BE2C (cell line): ENCODE measurements around the gene C1orf167.

ENCODE experiments used
- DNase-seq: peaks from one replicate; pipeline ENCODE4 v3.0.0-alpha.2; 2020
- H3K27me3 ChIP-seq: fragments of 250-450 bp; sonication (Bioruptor Pico); 2 replicates; pipeline ENCODE4 v1.5.1; 2020; ENCODE audit warnings: mild to moderate bottlenecking
- H3K36me3 ChIP-seq: fragments of 250-450 bp; sonication (Bioruptor Pico); 2 replicates; pipeline ENCODE4 v1.5.1; 2020; ENCODE audit warnings: mild to moderate bottlenecking
- H3K4me1 ChIP-seq: fragments of 250-450 bp; sonication (Bioruptor Pico); 2 replicates; pipeline ENCODE4 v1.5.1; 2020
- H3K4me3 ChIP-seq: 2 replicates; pipeline ENCODE4 v1.5.1; 2011; ENCODE audit warnings: low read depth, low read length
- H3K9me3 ChIP-seq: fragments of 250-450 bp; sonication (Bioruptor Pico); 2 replicates; pipeline ENCODE4 v1.5.1; 2020
- TF ChIP-seq, protein P1 (sequence below): IDR thresholded peaks from 2 replicates; pipeline ENCODE4 v1.5.1; 2012; ENCODE audit warnings: mild to moderate bottlenecking, low read depth, low read length

C1orf167 gene

GRCh38 chr1:11826946-11827345, 65.0 kb downstream of the C1orf167 start:
- TF ChIP-seq, protein P1, sequence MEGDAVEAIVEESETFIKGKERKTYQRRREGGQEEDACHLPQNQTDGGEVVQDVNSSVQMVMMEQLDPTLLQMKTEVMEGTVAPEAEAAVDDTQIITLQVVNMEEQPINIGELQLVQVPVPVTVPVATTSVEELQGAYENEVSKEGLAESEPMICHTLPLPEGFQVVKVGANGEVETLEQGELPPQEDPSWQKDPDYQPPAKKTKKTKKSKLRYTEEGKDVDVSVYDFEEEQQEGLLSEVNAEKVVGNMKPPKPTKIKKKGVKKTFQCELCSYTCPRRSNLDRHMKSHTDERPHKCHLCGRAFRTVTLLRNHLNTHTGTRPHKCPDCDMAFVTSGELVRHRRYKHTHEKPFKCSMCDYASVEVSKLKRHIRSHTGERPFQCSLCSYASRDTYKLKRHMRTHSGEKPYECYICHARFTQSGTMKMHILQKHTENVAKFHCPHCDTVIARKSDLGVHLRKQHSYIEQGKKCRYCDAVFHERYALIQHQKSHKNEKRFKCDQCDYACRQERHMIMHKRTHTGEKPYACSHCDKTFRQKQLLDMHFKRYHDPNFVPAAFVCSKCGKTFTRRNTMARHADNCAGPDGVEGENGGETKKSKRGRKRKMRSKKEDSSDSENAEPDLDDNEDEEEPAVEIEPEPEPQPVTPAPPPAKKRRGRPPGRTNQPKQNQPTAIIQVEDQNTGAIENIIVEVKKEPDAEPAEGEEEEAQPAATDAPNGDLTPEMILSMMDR, result no peak
- no peaks in the 10 kb centered on the region for H3K36me3 ChIP-seq

DNA sequence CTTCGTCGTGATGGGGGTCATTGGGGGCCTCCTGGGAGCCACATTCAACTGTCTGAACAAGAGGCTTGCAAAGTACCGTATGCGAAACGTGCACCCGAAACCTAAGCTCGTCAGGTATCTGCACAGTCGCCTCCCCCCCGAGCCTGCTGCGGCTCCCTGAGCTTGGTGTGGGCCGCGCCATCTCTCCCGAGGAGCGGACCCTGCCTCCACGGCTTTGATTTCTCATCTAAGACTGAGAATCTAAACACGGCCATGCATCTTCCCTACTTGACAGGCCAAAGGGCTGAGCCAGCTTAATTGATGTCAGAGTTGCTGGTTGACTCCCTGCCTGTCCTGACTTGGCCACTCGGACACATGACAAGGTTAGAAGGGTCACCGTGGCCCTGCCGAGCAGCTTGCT, 66.5 kb downstream of the C1orf167 start:
- Histone ChIP-seq H3K4me3 (no peak overlapping the region), H3K9me3 (no peaks in the 10 kb centered on the region), H3K4me1 (no peaks in the 10 kb centered on the region), H3K27me3 (no peaks in the 10 kb centered on the region), H3K36me3 (no peaks in the 10 kb centered on the region)
- no peak for DNase-seq
- TF ChIP-seq, protein P1, result no peak

More at GRCh38 chr1:11826946-11827345, 65.0 kb downstream of the C1orf167 start:
- no peaks in the 10 kb centered on the region for H3K9me3 ChIP-seq
- H3K4me3 ChIP-seq, result no peak overlapping the region
- no peaks in the 10 kb centered on the region for H3K4me1 ChIP-seq
- no peaks in the 10 kb centered on the region for H3K27me3 ChIP-seq
- DNase-seq, result no peak

- Histone ChIP-seq H3K36me3 (0 out of 2 replicates have a peak, but pooled peaks cover 3% of the 10 kb centered on the region), H3K27me3 (no peaks in the 10 kb centered on the region), H3K4me3 (no peak overlapping the region), H3K9me3 (no peaks in the 10 kb centered on the region), H3K4me1 (no peaks in the 10 kb centered on the region)
- TF ChIP-seq, protein P1, result no peak
- DNase-seq, result no peak
Measured at GRCh38 chr1:11831945-11832725, 70.1 kb downstream of the C1orf167 start.

- H3K4me3 ChIP-seq, result no peak overlapping the region
- H3K36me3 ChIP-seq, result peaks cover 7% of the 10 kb centered on the region; the same call in 1 of the 2 replicates
- no peak for DNase-seq
- no peaks in the 10 kb centered on the region for H3K27me3 ChIP-seq
- H3K9me3 ChIP-seq, result no peaks in the 10 kb centered on the region
- TF ChIP-seq, protein P1, result no peak
- no peaks in the 10 kb centered on the region for H3K4me1 ChIP-seq
Measured at GRCh38 chr1:11833497-11833896, 71.5 kb downstream of the C1orf167 start.

GRCh38 chr1:11833900-11834299, 71.9 kb downstream of the C1orf167 start:
- Histone ChIP-seq H3K36me3 (peaks cover 7% of the 10 kb centered on the region; the same call in 1 of the 2 replicates), H3K4me3 (no peak overlapping the region), H3K9me3 (no peaks in the 10 kb centered on the region), H3K4me1 (no peaks in the 10 kb centered on the region), H3K27me3 (no peaks in the 10 kb centered on the region)
- no peak for DNase-seq
- TF ChIP-seq, protein P1, result no peak
